Epithelial cell of esophagus (primary cell): ENCODE results near the gene CHST8.

Experiments used
- DNase-seq: peaks from one replicate; pipeline ENCODE4 v3.0.0; 2010; ENCODE audit warnings: low read depth
- H3K4me3 ChIP-seq: 2 replicates; pipeline ENCODE4 v1.5.1; 2011; ENCODE audit warnings: mild to moderate bottlenecking, low read length, control low read depth
- TF ChIP-seq, protein P1 (sequence below): IDR thresholded peaks from 2 replicates; pipeline ENCODE4 v1.5.1; 2011; ENCODE audit warnings: low read depth, mild to moderate bottlenecking, low read length, control low read depth, inconsistent platforms; ENCODE audit not compliant: insufficient read depth; ENCODE audit errors: missing control alignments

CHST8 gene

DNA sequence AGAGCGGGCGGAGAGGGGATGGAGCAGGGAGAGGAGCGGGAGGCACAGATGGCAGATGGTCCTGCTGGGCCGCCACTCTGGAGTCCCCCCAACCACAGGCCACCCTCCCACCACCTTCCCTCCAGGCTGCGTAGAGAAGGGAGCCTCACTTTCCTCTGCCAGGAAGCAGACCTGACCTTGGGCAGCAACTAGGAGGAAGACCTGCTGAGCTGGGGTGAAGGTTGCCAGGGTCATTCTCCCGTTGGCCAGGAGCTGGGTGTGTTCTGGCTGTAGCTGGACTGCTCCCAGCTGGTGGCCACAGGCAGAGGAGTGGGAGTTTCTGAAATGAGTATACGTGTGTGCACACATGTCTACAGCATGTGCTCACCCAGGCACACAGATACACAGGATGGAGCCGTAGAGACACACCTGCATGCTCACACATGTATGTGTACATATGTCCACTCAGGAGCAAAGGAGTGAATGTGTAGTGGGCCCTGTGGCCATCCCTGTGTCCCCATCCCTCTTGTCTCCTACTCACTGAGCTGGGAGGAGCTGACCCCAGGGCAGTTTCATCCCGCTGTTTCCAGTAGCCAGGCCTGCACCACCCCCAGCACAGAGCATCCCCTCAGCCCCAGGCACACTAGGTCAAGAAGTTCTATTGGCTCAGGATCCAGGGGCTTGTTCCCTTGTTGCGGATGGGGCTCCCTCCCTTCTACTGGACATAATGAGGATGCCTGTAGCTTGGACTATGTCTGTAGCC lies 53.0 kb downstream of the CHST8 start:
- no peak overlapping the region for H3K4me3 ChIP-seq
- TF ChIP-seq, protein P1, sequence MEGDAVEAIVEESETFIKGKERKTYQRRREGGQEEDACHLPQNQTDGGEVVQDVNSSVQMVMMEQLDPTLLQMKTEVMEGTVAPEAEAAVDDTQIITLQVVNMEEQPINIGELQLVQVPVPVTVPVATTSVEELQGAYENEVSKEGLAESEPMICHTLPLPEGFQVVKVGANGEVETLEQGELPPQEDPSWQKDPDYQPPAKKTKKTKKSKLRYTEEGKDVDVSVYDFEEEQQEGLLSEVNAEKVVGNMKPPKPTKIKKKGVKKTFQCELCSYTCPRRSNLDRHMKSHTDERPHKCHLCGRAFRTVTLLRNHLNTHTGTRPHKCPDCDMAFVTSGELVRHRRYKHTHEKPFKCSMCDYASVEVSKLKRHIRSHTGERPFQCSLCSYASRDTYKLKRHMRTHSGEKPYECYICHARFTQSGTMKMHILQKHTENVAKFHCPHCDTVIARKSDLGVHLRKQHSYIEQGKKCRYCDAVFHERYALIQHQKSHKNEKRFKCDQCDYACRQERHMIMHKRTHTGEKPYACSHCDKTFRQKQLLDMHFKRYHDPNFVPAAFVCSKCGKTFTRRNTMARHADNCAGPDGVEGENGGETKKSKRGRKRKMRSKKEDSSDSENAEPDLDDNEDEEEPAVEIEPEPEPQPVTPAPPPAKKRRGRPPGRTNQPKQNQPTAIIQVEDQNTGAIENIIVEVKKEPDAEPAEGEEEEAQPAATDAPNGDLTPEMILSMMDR, result no peak
- DNase-seq, result no peak

DNA sequence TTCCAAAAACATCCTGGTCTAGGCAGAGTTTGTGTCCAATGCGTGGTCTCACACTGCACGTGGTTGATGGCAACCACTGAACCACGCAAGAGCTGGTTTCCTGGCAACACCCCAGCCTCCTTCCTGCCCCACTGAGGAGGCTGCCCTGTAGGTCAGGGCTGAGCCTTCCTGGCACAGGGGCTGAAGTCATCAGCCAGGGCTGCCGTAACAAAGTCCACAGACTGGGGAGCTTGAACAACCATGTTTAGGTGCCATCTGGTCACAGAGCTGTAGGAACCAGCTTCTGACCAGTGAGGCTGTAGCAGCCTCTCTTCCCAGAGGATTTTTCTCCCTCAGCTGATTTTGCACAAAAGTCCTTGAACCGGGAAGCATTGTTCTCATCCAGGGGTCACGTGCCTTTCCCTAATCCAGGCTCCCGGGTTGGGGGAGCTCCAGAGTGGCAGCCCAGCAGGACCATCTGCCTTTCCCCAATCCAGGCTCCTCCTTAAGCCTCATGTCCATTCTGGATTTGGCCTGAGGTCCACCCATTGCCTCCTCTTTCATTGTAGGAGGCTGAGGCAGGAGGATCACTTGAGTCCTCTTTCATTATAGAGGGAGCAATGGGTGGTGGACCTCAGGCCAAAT lies 53.9 kb downstream of the CHST8 start:
- H3K4me3 ChIP-seq, result no peak overlapping the region
- TF ChIP-seq, protein P1, result no peak
- DNase-seq, result no peak

DNA sequence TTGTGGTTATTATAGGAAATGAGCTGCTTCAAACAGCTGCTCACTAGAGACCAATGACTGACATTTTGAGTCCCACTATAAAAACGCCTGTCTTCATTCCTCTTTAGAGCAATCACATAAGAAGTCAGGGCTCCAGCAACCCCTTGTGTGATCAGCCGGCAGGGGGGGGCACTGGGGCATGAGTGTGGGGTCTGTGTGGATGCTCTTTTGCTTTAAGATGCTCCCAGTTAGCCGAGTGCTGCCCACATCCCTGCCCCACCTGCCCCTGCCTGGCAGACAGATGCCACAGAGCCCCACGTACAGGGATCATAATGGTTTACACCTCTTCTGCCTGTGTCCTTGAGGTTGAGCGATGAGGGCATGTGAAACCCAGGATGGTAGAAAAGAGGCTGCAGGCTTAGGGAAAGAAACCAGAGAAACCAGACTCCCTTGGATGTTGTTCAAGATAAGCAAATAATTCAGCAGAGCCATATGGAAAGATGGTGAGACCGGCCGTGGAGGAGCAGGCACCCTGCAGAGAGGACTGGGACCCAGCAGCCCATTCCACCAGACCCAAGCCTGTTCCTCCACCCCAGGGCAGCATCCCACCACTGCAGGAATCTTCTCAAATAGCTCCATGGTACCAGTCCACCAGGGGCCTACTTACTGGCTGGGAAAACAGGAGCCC lies 55.4 kb downstream of the CHST8 start:
- H3K4me3 ChIP-seq, result no peak overlapping the region
- TF ChIP-seq, protein P1, result no peak
- no peak for DNase-seq

DNA sequence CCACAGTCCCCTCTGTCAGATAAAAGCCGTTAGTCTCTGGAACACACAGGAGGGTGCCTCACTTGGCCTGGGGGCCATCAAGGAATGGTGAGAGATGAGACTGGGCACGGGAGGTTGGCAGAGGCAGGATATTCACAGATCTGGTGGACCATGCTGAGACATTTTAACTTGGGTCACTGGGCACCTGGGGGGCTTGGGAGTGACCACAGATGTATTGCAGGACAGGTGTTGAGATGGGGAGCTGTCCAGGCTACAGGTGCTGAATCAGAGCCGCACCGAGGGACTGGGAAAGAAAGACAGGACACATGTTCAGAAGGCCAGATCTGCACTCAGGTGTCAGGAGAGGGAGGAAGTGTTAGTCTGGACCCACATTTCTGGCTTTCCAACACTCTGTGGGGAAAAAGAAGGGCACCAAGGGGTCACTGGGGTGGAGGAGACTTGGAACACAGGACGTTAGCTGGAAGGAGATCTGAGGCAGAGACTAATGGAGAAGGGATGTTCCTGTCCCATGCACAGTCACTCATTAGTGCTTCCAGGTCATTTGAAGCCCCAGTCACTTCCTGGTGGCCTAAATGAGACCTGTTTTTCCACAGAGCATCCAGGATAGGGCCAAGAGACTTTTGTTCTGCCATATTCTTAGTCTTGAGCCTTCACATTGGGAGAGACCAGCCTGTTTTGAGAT lies 56.1 kb downstream of the CHST8 start:
- TF ChIP-seq, protein P1, result no peak
- DNase-seq, result no peak
- H3K4me3 ChIP-seq, result no peak overlapping the region

DNA sequence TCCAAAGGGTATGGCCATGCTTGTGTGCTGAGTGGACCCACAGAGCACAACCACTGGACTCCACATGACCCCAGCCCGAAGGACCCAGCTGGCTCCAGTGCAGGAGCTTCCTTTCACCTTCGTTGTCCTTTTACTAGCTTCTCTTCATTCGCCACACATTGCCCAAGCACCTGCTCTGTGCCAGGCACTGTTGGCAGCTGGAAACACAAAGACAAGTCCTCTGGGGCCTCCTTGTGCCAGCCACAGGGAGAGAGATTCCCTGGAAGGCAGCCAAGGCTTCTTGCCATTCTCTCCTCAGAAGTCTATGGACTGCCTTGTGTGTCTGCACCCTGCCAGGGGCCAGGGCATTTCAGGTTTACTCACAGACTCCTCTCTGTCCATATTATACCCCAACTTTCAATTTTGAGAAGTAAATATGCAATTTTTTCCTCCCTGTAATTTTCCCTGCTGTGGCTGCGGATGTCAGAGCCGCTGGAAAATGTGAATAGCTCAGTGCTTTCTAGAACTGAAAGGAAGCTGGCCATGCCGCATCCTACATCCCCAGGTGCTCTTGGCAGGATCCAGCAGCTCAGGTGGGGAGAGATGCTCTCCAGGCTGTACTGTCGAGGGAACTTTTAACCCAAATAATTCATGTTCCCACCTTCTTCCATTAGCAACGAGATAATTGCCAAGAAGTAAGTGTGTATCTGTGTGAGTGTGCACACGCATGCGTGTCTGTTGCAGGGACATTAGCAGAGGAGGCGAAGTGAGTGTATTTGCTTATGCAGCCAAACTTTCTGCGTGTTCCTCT lies 57.2 kb downstream of the CHST8 start:
- DNase-seq, result no peak
- no peak overlapping the region for H3K4me3 ChIP-seq
- TF ChIP-seq, protein P1, result no peak

DNA sequence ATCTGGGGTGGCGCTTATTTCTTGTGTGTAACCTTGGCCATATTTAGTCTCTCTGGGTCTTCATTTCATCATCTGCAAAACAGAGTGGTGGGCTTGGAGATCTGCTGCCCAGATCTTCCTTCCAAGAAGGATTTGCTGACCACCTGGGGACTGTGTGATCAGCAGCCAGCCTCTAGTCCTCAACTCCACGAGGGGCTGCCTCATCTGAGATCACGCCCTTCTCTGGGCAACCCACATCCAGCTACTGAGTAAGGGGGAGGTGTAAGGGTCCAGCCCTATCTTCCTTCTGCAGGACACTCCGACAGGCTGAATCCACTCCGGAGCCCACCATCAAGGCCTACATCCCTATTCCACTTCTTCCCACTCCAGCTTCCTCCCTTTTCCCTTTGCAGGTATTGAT lies 57.9 kb downstream of the CHST8 start:
- no peak overlapping the region for H3K4me3 ChIP-seq
- DNase-seq, result no peak
- TF ChIP-seq, protein P1, result no peak
